H9 (cell line): ENCODE data around the gene TTC23L. TPM values are rescaled to one million over a fixed set of nuclear protein-coding genes. Genes with fewer than 3 reads are reported as not detected.

Experiments used
- DNase-seq: peaks from one replicate; pipeline ENCODE4 v3.0.0-alpha.2; 2017
- H2AFZ ChIP-seq: one replicate; pipeline ENCODE4 v1.6.1; 2013; ENCODE audit warnings: mild to moderate bottlenecking, low read length, control low read depth, moderate library complexity
- H2AK5ac ChIP-seq: 2 replicates; pipeline ENCODE4 v1.6.1; 2013; ENCODE audit warnings: low read length, control low read depth, mixed read lengths; ENCODE audit not compliant: insufficient read length
- H2BK120ac ChIP-seq: one replicate; pipeline ENCODE4 v1.6.1; 2013; ENCODE audit warnings: low read depth, mild to moderate bottlenecking, low read length, control low read depth, inconsistent platforms; ENCODE audit not compliant: poor library complexity, severe bottlenecking
- H2BK12ac ChIP-seq: 2 replicates; pipeline ENCODE4 v1.6.1; 2013; ENCODE audit warnings: low read length, control low read depth, mixed read lengths, low read depth; ENCODE audit not compliant: insufficient read length
- H2BK15ac ChIP-seq: 2 replicates; pipeline ENCODE4 v1.6.1; 2013; ENCODE audit warnings: low read depth, low read length, control low read depth
- H2BK20ac ChIP-seq: one replicate; pipeline ENCODE4 v1.6.1; 2013; ENCODE audit warnings: low read depth, mild to moderate bottlenecking, low read length, control low read depth, inconsistent platforms; ENCODE audit not compliant: poor library complexity, severe bottlenecking
- H2BK5ac ChIP-seq: 2 replicates; pipeline ENCODE4 v1.6.1; 2013; ENCODE audit warnings: low read length, control low read depth, mixed read lengths; ENCODE audit not compliant: insufficient read length
- H3K14ac ChIP-seq: 2 replicates; pipeline ENCODE4 v1.6.1; 2013; ENCODE audit warnings: low read length, control low read depth; ENCODE audit not compliant: insufficient read depth
- H3K18ac ChIP-seq: 2 replicates; pipeline ENCODE4 v1.6.1; 2013; ENCODE audit warnings: low read depth, mild to moderate bottlenecking, mixed read lengths, low read length, control low read depth; ENCODE audit not compliant: insufficient read length
- H3K23ac ChIP-seq: 2 replicates; pipeline ENCODE4 v1.6.1; 2013; ENCODE audit warnings: low read length, control low read depth, mixed read lengths, low read depth; ENCODE audit not compliant: insufficient read length
- H3K23me2 ChIP-seq: 2 replicates; pipeline ENCODE4 v1.6.1; 2013; ENCODE audit warnings: low read depth, mild to moderate bottlenecking, mixed read lengths, low read length, control low read depth; ENCODE audit not compliant: insufficient read length, poor library complexity, severe bottlenecking
- H3K27ac ChIP-seq: 2 replicates; pipeline ENCODE4 v1.5.1; 2013; ENCODE audit warnings: low read length, control low read depth, mixed read lengths, low read depth; ENCODE audit not compliant: insufficient read length
- H3K27me3 ChIP-seq: 2 replicates; pipeline ENCODE4 v1.6.1; 2013; ENCODE audit warnings: low read length, control low read depth, inconsistent platforms; ENCODE audit not compliant: insufficient read depth
- H3K4ac ChIP-seq: 2 replicates; pipeline ENCODE4 v1.6.1; 2013; ENCODE audit warnings: low read depth, mild to moderate bottlenecking, control low read depth, inconsistent platforms, low read length, moderate library complexity
- H3K4me1 ChIP-seq: 2 replicates; pipeline ENCODE4 v1.6.1; 2013; ENCODE audit warnings: low read length, control low read depth, inconsistent platforms; ENCODE audit not compliant: insufficient read depth
- H3K4me2 ChIP-seq: 2 replicates; pipeline ENCODE4 v1.6.1; 2013; ENCODE audit warnings: low read length, control low read depth, mixed read lengths; ENCODE audit not compliant: insufficient read length, insufficient read depth
- H3K56ac ChIP-seq: 2 replicates; pipeline ENCODE4 v1.6.1; 2013; ENCODE audit warnings: low read depth, mild to moderate bottlenecking, mixed read lengths, low read length, control low read depth; ENCODE audit not compliant: insufficient read length
- H3K79me1 ChIP-seq: 2 replicates; pipeline ENCODE4 v1.6.1; 2013; ENCODE audit warnings: low read depth, mild to moderate bottlenecking, moderate library complexity, low read length, control low read depth, inconsistent platforms; ENCODE audit not compliant: insufficient read depth, poor library complexity, severe bottlenecking
- H3K79me2 ChIP-seq: 2 replicates; pipeline ENCODE4 v1.6.1; 2013; ENCODE audit warnings: low read length, control low read depth, inconsistent platforms; ENCODE audit not compliant: insufficient read depth
- H3K9ac ChIP-seq: 2 replicates; pipeline ENCODE4 v1.6.1; 2013; ENCODE audit warnings: low read length, control low read depth, mixed read lengths; ENCODE audit not compliant: insufficient read length; ENCODE audit errors: extremely low read depth
- H3K9me3 ChIP-seq: one replicate; pipeline ENCODE4 v1.6.1; 2013; ENCODE audit warnings: low read depth, low read length, inconsistent platforms; ENCODE audit not compliant: control insufficient read depth
- H3T11ph ChIP-seq: one replicate; pipeline ENCODE4 v1.6.1; 2013; ENCODE audit warnings: mild to moderate bottlenecking, low read length, control low read depth, inconsistent platforms
- H4K20me1 ChIP-seq: one replicate; pipeline ENCODE4 v1.6.1; 2013; ENCODE audit not compliant: control insufficient read depth, insufficient read length, insufficient read depth
- H4K5ac ChIP-seq: 2 replicates; pipeline ENCODE4 v1.6.1; 2013; ENCODE audit warnings: low read depth, mild to moderate bottlenecking, mixed read lengths, low read length, control low read depth; ENCODE audit not compliant: insufficient read length
- H4K8ac ChIP-seq: replicated peaks from 2 replicates; pipeline ENCODE4 v1.6.1; 2013; ENCODE audit warnings: low read length, control low read depth, mixed read lengths, low read depth; ENCODE audit not compliant: insufficient read length
- H4K91ac ChIP-seq: 2 replicates; pipeline ENCODE4 v1.6.1; 2013; ENCODE audit warnings: low read depth, mild to moderate bottlenecking, moderate library complexity, mixed read lengths, low read length, control low read depth; ENCODE audit not compliant: insufficient read length
- H3K27ac Mint-ChIP-seq, 3 experiments: 2 replicates in 2 of 3; 3 replicates in 1 of 3; pipeline ENCODE4 v1.8.0; 2020 to 2021; ENCODE audit warnings: mixed read lengths in 3 of 3, mild to moderate bottlenecking in 1 of 3, moderate library complexity in 1 of 3
- H3K27me3 Mint-ChIP-seq: 2 replicates; pipeline ENCODE4 v1.8.0; 2021; ENCODE audit warnings: low read depth, mild to moderate bottlenecking, moderate library complexity, mixed read lengths
- H3K36me3 Mint-ChIP-seq, 3 experiments: 2 replicates in 2 of 3; 3 replicates in 1 of 3; pipeline ENCODE4 v1.8.0; 2020 to 2021; ENCODE audit warnings: low read depth in 3 of 3, mixed read lengths in 3 of 3; ENCODE audit not compliant: insufficient read depth in 1 of 3
- H3K4me1 Mint-ChIP-seq, 2 experiments: 2 replicates each; pipeline ENCODE4 v1.8.0; 2020; ENCODE audit warnings: mixed read lengths in 2 of 2
- H3K4me3 Mint-ChIP-seq, 2 experiments: 2 replicates in 1 of 2; 3 replicates in 1 of 2; pipeline ENCODE4 v1.8.0; 2020 to 2021; ENCODE audit warnings: mild to moderate bottlenecking in 2 of 2, mixed read lengths in 2 of 2, moderate library complexity in 1 of 2
- H3K9me3 Mint-ChIP-seq, 2 experiments: 2 replicates in 1 of 2; 3 replicates in 1 of 2; pipeline ENCODE4 v1.8.0; 2020; ENCODE audit warnings: mild to moderate bottlenecking in 2 of 2, mixed read lengths in 2 of 2, moderate library complexity in 1 of 2
- CTCF ChIP-seq: fragments of 200-600 bp; sonication (generic); conservative IDR thresholded peaks from 3 replicates; pipeline ENCODE4 v1.8.0; 2021; ENCODE audit warnings: antibody characterized with exemption, mild to moderate bottlenecking
- WGBS: extraction: QIAGEN DNeasy Blood & Tissue Kit; methylation state at CpG from one replicate; pipeline ENCODE4 v1.1.7; 2013; ENCODE audit warnings: missing lambda C conversion rate, low lambda C conversion rate, mixed read lengths; ENCODE audit not compliant: insufficient read length; ENCODE audit errors: extremely low coverage; 5-methylcytosine and 5-hydroxymethylcytosine counted together
- total RNA-seq: library from RNA; stranded (reverse); gene quantifications from 2 replicates; pipeline ENCODE4 v1.2.1, GENCODE V29; 2021

The TTC23L gene
- total RNA-seq, 1 experiment from 2014 or later = 0.96 TPM

GRCh38 chr5:34844106-34844505 lies 5.1 kb downstream of the TTC23L start:
- Histone ChIP-seq H3K27ac (no peak overlapping the region), H3K79me2 (no peaks in the 10 kb centered on the region), H3K14ac (no peak overlapping the region; the same call in 1 of the 2 replicates), H3K23ac (no peak overlapping the region), H3K23me2 (peaks cover 4% of the 10 kb centered on the region), H3K56ac (no peak overlapping the region), H3K27me3 (no peaks in the 10 kb centered on the region), H3K18ac (no peak overlapping the region), H3K4me1 (no peaks in the 10 kb centered on the region; the same call in 1 of the 2 replicates), H2BK12ac (no peak overlapping the region), H4K5ac (no peak overlapping the region), H2AK5ac (no peak overlapping the region), H2BK120ac (no peak overlapping the region), H3K9ac (no peak overlapping the region), H3K4ac (no peak overlapping the region), H3T11ph (no peak overlapping the region), H2BK5ac (no peak overlapping the region), H2AFZ (no peak overlapping the region), H4K20me1 (no peaks in the 10 kb centered on the region), H3K9me3 (no peaks in the 10 kb centered on the region), H3K4me2 (no peak overlapping the region), H4K8ac (no peak overlapping the region), H3K79me1 (no peaks in the 10 kb centered on the region), H2BK20ac (no peak overlapping the region), H4K91ac (no peak overlapping the region), H2BK15ac (no peak overlapping the region)
- Mint-ChIP-seq H3K4me1 (peaks cover 10 to 14% of the 10 kb centered on the region in 2 experiments), H3K27ac (no peak overlapping the region), H3K27me3 (no peaks in the 10 kb centered on the region; the same call in 1 of the 2 replicates), H3K9me3 (peaks cover 3 to 4% of the 10 kb centered on the region in 2 experiments; a peak in 3 of 5 replicates), H3K4me3 (no peak overlapping the region), H3K36me3 (peaks cover 4 to 16% (median 5%) of the 10 kb centered on the region in 3 experiments; a peak in 6 of 7 replicates)
- WGBS = no CpG with 5 or more reads among the region's 3 CpGs
- DNase-seq = no peak
- no peak for TF ChIP-seq CTCF
